H1 (cell line): ENCODE measurements around the gene NTNG2. TPM values are rescaled to one million over a fixed set of nuclear protein-coding genes. Genes with fewer than 3 reads are reported as not detected.

Experiments
- CTCF ChIA-PET: fragments of 300-600 bp; sonication (Branson Sonifier 250); formaldehyde crosslinking; loops from one replicate; lab custom pipeline; 2021; ENCODE audit not compliant: partially characterized antibody; lab: Charles Lee
- POLR2A ChIA-PET: fragments of 300-600 bp; sonication (Branson Sonifier 250); formaldehyde crosslinking; loops from one replicate; lab custom pipeline; 2021; ENCODE audit warnings: inconsistent platforms; ENCODE audit not compliant: partially characterized antibody; lab: Charles Lee
- DNase-seq, 2 experiments: peaks; one replicate each; pipeline versions ENCODE4 v3.0.0 to v3.0.0-alpha.2; 2010 to 2022; ENCODE audit warnings: low spot score in 2 of 2, low read depth in 1 of 2, mixed read lengths in 1 of 2
- FAIRE-seq: peaks from 2 replicates; lab custom pipeline; 2011; peaks lifted over from hg19 to GRCh38; lab: Jason Lieb, UNC
- H2AFZ ChIP-seq: 2 replicates; pipeline ENCODE4 v1.8.1; 2012; ENCODE audit warnings: low read length, inconsistent platforms
- H2AK5ac ChIP-seq: 2 replicates; pipeline ENCODE4 v1.6.1; 2013; ENCODE audit warnings: low read depth, low read length
- H2BK120ac ChIP-seq: replicated peaks from 2 replicates; pipeline ENCODE3; 2013; ENCODE audit warnings: low read depth, low read length, inconsistent platforms
- H2BK12ac ChIP-seq: 2 replicates; pipeline ENCODE4 v1.6.1; 2013; ENCODE audit warnings: low read depth, low read length
- H2BK15ac ChIP-seq: 2 replicates; pipeline ENCODE4 v1.6.1; 2013; ENCODE audit warnings: low read length
- H2BK20ac ChIP-seq: 2 replicates; pipeline ENCODE4 v1.6.1; 2013; ENCODE audit warnings: low read length
- H2BK5ac ChIP-seq: 2 replicates; pipeline ENCODE4 v1.6.1; 2013; ENCODE audit warnings: low read depth, low read length
- H3K14ac ChIP-seq: 2 replicates; pipeline ENCODE4 v1.6.1; 2013; ENCODE audit warnings: inconsistent platforms; ENCODE audit not compliant: insufficient read length
- H3K18ac ChIP-seq: 2 replicates; pipeline ENCODE4 v1.6.1; 2013; ENCODE audit warnings: low read length; ENCODE audit errors: extremely low read depth
- H3K23ac ChIP-seq: 2 replicates; pipeline ENCODE4 v1.6.1; 2013; ENCODE audit warnings: inconsistent platforms; ENCODE audit not compliant: insufficient read length
- H3K23me2 ChIP-seq: 2 replicates; pipeline ENCODE4 v1.6.1; 2013; ENCODE audit warnings: low read depth, low read length
- H3K27ac ChIP-seq: 2 replicates; pipeline ENCODE4 v1.6.1; 2011; ENCODE audit warnings: low read depth, low read length, inconsistent platforms
- H3K27me3 ChIP-seq, 4 experiments: replicated peaks in 1 of 4; 1 replicate in 1 of 4; 2 replicates in 3 of 4; pipeline versions ENCODE4 v1.6.1 to v1.8.1; 2011 to 2013; ENCODE audit warnings: low read length in 3 of 4, mild to moderate bottlenecking in 3 of 4, inconsistent platforms in 2 of 4, mixed read lengths in 2 of 4, moderate library complexity in 1 of 4; ENCODE audit not compliant: control insufficient read depth in 3 of 4, insufficient read depth in 3 of 4; ENCODE audit errors: extremely low read depth in 1 of 4
- H3K36me3 ChIP-seq, 4 experiments: 2 replicates each; pipeline versions ENCODE4 v1.6.1 to v1.8.1; 2011 to 2013; ENCODE audit warnings: mild to moderate bottlenecking in 4 of 4, low read length in 3 of 4, moderate library complexity in 2 of 4, control low read depth in 1 of 4, inconsistent platforms in 1 of 4; ENCODE audit not compliant: insufficient read depth in 4 of 4, control insufficient read depth in 2 of 4
- H3K4ac ChIP-seq: replicated peaks from 2 replicates; pipeline ENCODE3; 2013; ENCODE audit warnings: low read length, low read depth, mixed read lengths, inconsistent platforms; ENCODE audit not compliant: insufficient read length
- H3K4me1 ChIP-seq, 4 experiments: replicated peaks in 1 of 4; 1 replicate in 1 of 4; 2 replicates in 3 of 4; pipeline versions ENCODE4 v1.6.1 to v1.8.1; 2011 to 2013; ENCODE audit warnings: low read length in 3 of 4, inconsistent platforms in 2 of 4, mixed read lengths in 1 of 4; ENCODE audit not compliant: insufficient read depth in 4 of 4, control insufficient read depth in 3 of 4
- H3K4me2 ChIP-seq, 2 experiments: 2 replicates each; pipeline versions ENCODE4 v1.6.1 to v1.8.1; 2011 to 2013; ENCODE audit warnings: low read depth in 2 of 2, low read length in 2 of 2, control low read depth in 1 of 2, inconsistent platforms in 1 of 2, mild to moderate bottlenecking in 1 of 2; ENCODE audit not compliant: insufficient read depth in 1 of 2
- H3K4me3 ChIP-seq, 4 experiments: fragments of 200-600, 300-600 bp in 1 of 4; sonication (generic), shearing (Covaris generic), sonication (Bioruptor Twin) in 1 of 4; 2 replicates each; pipeline versions ENCODE4 v1.5.1 to v1.8.1; 2011 to 2016; ENCODE audit warnings: low read length in 4 of 4, low read depth in 3 of 4, control low read depth in 2 of 4, inconsistent platforms in 2 of 4, mild to moderate bottlenecking in 2 of 4, mixed read lengths in 1 of 4, moderate library complexity in 1 of 4; ENCODE audit not compliant: insufficient read depth in 2 of 4; ENCODE audit errors: extremely low read depth in 1 of 4
- H3K56ac ChIP-seq: replicated peaks from 2 replicates; pipeline ENCODE3; 2013; ENCODE audit warnings: low read depth, mild to moderate bottlenecking, mixed read lengths, low read length, inconsistent platforms; ENCODE audit not compliant: insufficient read length
- H3K79me1 ChIP-seq: 2 replicates; pipeline ENCODE4 v1.6.1; 2013; ENCODE audit warnings: low read depth, low read length, control low read depth
- H3K79me2 ChIP-seq, 2 experiments: 2 replicates each; pipeline versions ENCODE4 v1.6.1 to v1.8.1; 2012 to 2013; ENCODE audit warnings: low read length in 2 of 2, mild to moderate bottlenecking in 2 of 2, inconsistent platforms in 1 of 2; ENCODE audit not compliant: insufficient read depth in 2 of 2, control insufficient read depth in 1 of 2
- H3K9ac ChIP-seq, 4 experiments: replicated peaks in 1 of 4; 1 replicate in 1 of 4; 2 replicates in 3 of 4; pipeline versions ENCODE4 v1.6.1 to v1.8.1; 2011 to 2013; ENCODE audit warnings: low read depth in 3 of 4, low read length in 3 of 4, control low read depth in 2 of 4, mild to moderate bottlenecking in 2 of 4, moderate library complexity in 2 of 4, inconsistent platforms in 1 of 4; ENCODE audit errors: extremely low read depth in 1 of 4
- H3K9me3 ChIP-seq, 2 experiments: 2 replicates each; pipeline versions ENCODE4 v1.6.1 to v1.8.1; 2012 to 2013; ENCODE audit warnings: mild to moderate bottlenecking in 2 of 2, moderate library complexity in 2 of 2, control low read depth in 1 of 2, inconsistent platforms in 1 of 2, low read depth in 1 of 2, low read length in 1 of 2, mixed read lengths in 1 of 2; ENCODE audit not compliant: insufficient read depth in 2 of 2
- H4K20me1 ChIP-seq, 2 experiments: replicated peaks in 1 of 2; 2 replicates each; pipeline versions ENCODE3 to v1.8.1; 2011 to 2013; ENCODE audit warnings: inconsistent platforms in 2 of 2, low read length in 2 of 2, mild to moderate bottlenecking in 1 of 2; ENCODE audit not compliant: insufficient read depth in 2 of 2, control insufficient read depth in 1 of 2
- H4K5ac ChIP-seq: 2 replicates; pipeline ENCODE4 v1.6.1; 2013; ENCODE audit warnings: low read length, low read depth, mixed read lengths, inconsistent platforms; ENCODE audit not compliant: insufficient read length
- H4K8ac ChIP-seq: 2 replicates; pipeline ENCODE4 v1.8.0; 2013; ENCODE audit warnings: mild to moderate bottlenecking, moderate library complexity, low read length, inconsistent platforms; ENCODE audit not compliant: insufficient read depth; ENCODE audit errors: extremely low read depth
- H4K91ac ChIP-seq: replicated peaks from 2 replicates; pipeline ENCODE3; 2013; ENCODE audit warnings: low read length, mixed read lengths, inconsistent platforms; ENCODE audit not compliant: insufficient read length
- ASH2L ChIP-seq: fragments of 200-600, 300-600 bp; sonication (generic); IDR thresholded peaks from one replicate; pipeline ENCODE4 v1.7.1; 2017; ENCODE audit warnings: low read length
- CBX8 ChIP-seq: fragments of 300-800, 300-1000 bp; sonication (generic); IDR thresholded peaks from 2 replicates; pipeline ENCODE4 v1.7.1; 2016; ENCODE audit warnings: low read depth, low read length, borderline replicate concordance
- CTBP2 ChIP-seq: IDR thresholded peaks from 2 replicates; pipeline ENCODE4 v1.7.0; 2011; ENCODE audit warnings: borderline replicate concordance, mild to moderate bottlenecking, moderate library complexity, mixed read lengths, low read length; ENCODE audit not compliant: insufficient read depth, insufficient read length
- HDAC6 ChIP-seq: IDR thresholded peaks from one replicate; pipeline ENCODE4 v1.7.1; 2012; ENCODE audit warnings: low read depth, mild to moderate bottlenecking, inconsistent platforms, low read length, moderate library complexity
- POLR2A ChIP-seq, 2 experiments: IDR thresholded peaks; 1 replicate in 1 of 2; 2 replicates in 1 of 2; pipeline ENCODE4 v1.6.1; 2011; ENCODE audit warnings: low read depth in 2 of 2, low read length in 2 of 2, mild to moderate bottlenecking in 2 of 2; ENCODE audit errors: control extremely low read depth in 1 of 2
- POU5F1 ChIP-seq: IDR thresholded peaks from 2 replicates; pipeline ENCODE4 v1.6.1; 2011; ENCODE audit warnings: low read depth, mild to moderate bottlenecking, low read length, moderate library complexity
- RNF2 ChIP-seq: fragments of 200-900, 300-1000 bp; sonication (generic); IDR thresholded peaks from 2 replicates; pipeline ENCODE4 v1.7.1; 2016; ENCODE audit warnings: borderline replicate concordance, low read depth, mild to moderate bottlenecking, antibody characterized with exemption, low read length; ENCODE audit not compliant: poor library complexity, severe bottlenecking; ENCODE audit errors: missing control alignments
- SIN3A ChIP-seq, 2 experiments: IDR thresholded peaks in 1 of 2; conservative IDR thresholded peaks in 1 of 2; 2 replicates each; pipeline ENCODE4 v1.6.1; 2011 to 2012; ENCODE audit warnings: low read length in 2 of 2, improper control_type of control experiment in 1 of 2, low read depth in 1 of 2, mild to moderate bottlenecking in 1 of 2
- SP1 ChIP-seq: IDR thresholded peaks from 2 replicates; pipeline ENCODE4 v1.6.1; 2011; ENCODE audit warnings: low read depth, low read length
- USF2 ChIP-seq: IDR thresholded peaks from 2 replicates; pipeline ENCODE4 v1.6.1; 2011; ENCODE audit warnings: low read length, improper control_type of control experiment
- WGBS, 2 experiments: shearing (Covaris generic) in 1 of 2; methylation state at CpG; one replicate each; pipeline versions ENCODE4 v1.1.6 to v1.1.7; 2013 to 2015; ENCODE audit warnings: low lambda C conversion rate in 2 of 2, mixed read lengths in 2 of 2, inconsistent platforms in 1 of 2, low coverage in 1 of 2, missing lambda C conversion rate in 1 of 2; ENCODE audit not compliant: insufficient replicate concordance in 2 of 2, insufficient coverage in 1 of 2, insufficient read length in 1 of 2; ENCODE audit errors: extremely low coverage in 1 of 2, missing lambda C conversion rate in 1 of 2; 5-methylcytosine and 5-hydroxymethylcytosine counted together
- polyA plus RNA-seq, 7 experiments: library from polyadenylated mRNA; depleted of rRNA in 3 of 7; stranded (reverse) in 5 of 7; unstranded in 2 of 7; fragments of >200 nt in 5 of 7; fragments of 200-250 nt in 2 of 7; gene quantifications; 1 replicate in 5 of 7; 2 replicates in 1 of 7; 4 replicates in 1 of 7; pipeline versions ENCODE4 v1.2.1 to v1.2.3, GENCODE V29; 2011 to 2013; ENCODE audit warnings: missing spikeins in 2 of 7, mixed read lengths in 2 of 7
- total RNA-seq: library from RNA; stranded (reverse); fragmentation: NEBNext Ultra II Directional; extraction: Animal tissue kit (Norgen Biotek cat#: 25700); gene quantifications from 2 replicates; pipeline ENCODE4 v1.2.1, GENCODE V29; 2021
- TF ChIP-seq, protein P1 (sequence below): IDR thresholded peaks from 2 replicates; pipeline ENCODE4 v1.6.1; 2012; ENCODE audit warnings: low read length, inconsistent platforms

NTNG2 gene
- total and polyA plus RNA-seq, 2 of the 8 experiments (the other 6 are each of a cell fraction or from before 2014, with no cell fraction given) = 1.4 to 1.5 TPM

GRCh38 chr9:132288966-132289365 is 127.1 kb downstream of the NTNG2 start:
- no peak overlapping the region for H2BK20ac ChIP-seq
- no peak overlapping the region for H3K23ac ChIP-seq
- FAIRE-seq = no peak
- no peak overlapping the region for H2AK5ac ChIP-seq
- no peak overlapping the region for H2BK15ac ChIP-seq
- H2BK12ac ChIP-seq = no peak overlapping the region
- H3K79me2 ChIP-seq = no peaks in the 10 kb centered on the region
- H3K27me3 ChIP-seq = no peaks in the 10 kb centered on the region
- H3K56ac ChIP-seq = no peak overlapping the region
- H3K9me3 ChIP-seq = no peaks in the 10 kb centered on the region
- no peak overlapping the region for H2BK120ac ChIP-seq
- peaks cover 0 to 36% (median 25%) of the 10 kb centered on the region in 4 experiments; a peak in 7 of 8 replicates for H3K36me3 ChIP-seq
- 94% methylated on average over 2 of the region's 2 CpGs; no CpG with 5 or more reads in 1 of the 2 experiments for WGBS, 2 experiments
- H4K91ac ChIP-seq = no peak overlapping the region
- H3K18ac ChIP-seq = no peak overlapping the region
- H3K79me1 ChIP-seq = no peaks in the 10 kb centered on the region
- no peak overlapping the region for H3K27ac ChIP-seq
- H3K4ac ChIP-seq = no peak overlapping the region
- no peaks in the 10 kb centered on the region for H3K23me2 ChIP-seq
- H3K4me3 ChIP-seq = no peak overlapping the region
- H4K8ac ChIP-seq = no peak overlapping the region
- ChIA-PET POLR2A (no interaction called here), CTCF (no interaction called here)
- no peak overlapping the region for H2BK5ac ChIP-seq
- H3K9ac ChIP-seq = no peak overlapping the region
- H3K4me1 ChIP-seq = no peaks in the 10 kb centered on the region
- no peak overlapping the region for H3K14ac ChIP-seq
- DNase-seq = no peak
- no peak overlapping the region for H4K5ac ChIP-seq
- no peak overlapping the region for H2AFZ ChIP-seq
- H3K4me2 ChIP-seq = no peak overlapping the region
- H4K20me1 ChIP-seq = no peaks in the 10 kb centered on the region
- TF ChIP-seq POU5F1 (no peak), CBX8 (no peak), SP1 (no peak), CTBP2 (no peak), HDAC6 (no peak), POLR2A (IDR thresholded peaks at IDR 0.05; ENCODE audit: control extremely low read depth in 1 of 2, low read depth in 2 of 2, low read length in 2 of 2) (no peak), SIN3A (conservative IDR thresholded peaks at IDR 0.05 in 1 of 2, IDR thresholded peaks at IDR 0.05 in 1 of 2; ENCODE audit: low read depth in 1 of 2, low read length in 2 of 2) (no peak), RNF2 (no peak), ASH2L (no peak), USF2 (no peak)
- TF ChIP-seq, protein P1, sequence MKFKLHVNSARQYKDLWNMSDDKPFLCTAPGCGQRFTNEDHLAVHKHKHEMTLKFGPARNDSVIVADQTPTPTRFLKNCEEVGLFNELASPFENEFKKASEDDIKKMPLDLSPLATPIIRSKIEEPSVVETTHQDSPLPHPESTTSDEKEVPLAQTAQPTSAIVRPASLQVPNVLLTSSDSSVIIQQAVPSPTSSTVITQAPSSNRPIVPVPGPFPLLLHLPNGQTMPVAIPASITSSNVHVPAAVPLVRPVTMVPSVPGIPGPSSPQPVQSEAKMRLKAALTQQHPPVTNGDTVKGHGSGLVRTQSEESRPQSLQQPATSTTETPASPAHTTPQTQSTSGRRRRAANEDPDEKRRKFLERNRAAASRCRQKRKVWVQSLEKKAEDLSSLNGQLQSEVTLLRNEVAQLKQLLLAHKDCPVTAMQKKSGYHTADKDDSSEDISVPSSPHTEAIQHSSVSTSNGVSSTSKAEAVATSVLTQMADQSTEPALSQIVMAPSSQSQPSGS = no peak
